SH-SY5Y (cell line): ENCODE measurements around the gene UBAC2.

Source experiments
- GATA2 ChIP-seq: IDR thresholded peaks from 2 replicates; pipeline ENCODE4 v1.6.1; 2011; ENCODE audit warnings: mild to moderate bottlenecking, low read depth, low read length
- GATA3 ChIP-seq: IDR thresholded peaks from 2 replicates; pipeline ENCODE4 v1.6.1; 2011; ENCODE audit warnings: low read depth, mild to moderate bottlenecking, low read length, moderate library complexity

DNA sequence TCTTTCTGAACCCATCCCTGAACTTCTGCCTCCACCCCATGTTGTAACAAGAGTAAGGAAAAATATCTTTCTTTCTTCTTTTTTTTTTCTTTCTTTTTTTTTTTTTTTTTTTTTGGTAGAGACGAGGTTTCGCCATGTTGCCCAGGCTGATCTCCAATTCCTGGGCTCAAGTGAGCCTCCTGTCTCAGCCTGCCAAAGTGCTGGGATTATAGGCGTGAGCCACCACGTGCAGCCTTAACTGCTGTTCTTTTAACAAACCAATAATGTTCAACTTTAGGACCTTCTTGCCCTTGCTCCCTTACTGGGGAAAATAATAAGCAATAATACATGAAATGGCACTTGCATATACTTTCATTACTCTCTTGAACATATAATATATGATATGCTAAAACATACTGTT, 86.9 kb downstream of the UBAC2 start:
- TF ChIP-seq GATA2 (no peak), GATA3 (no peak)
